Glomerular endothelial cell (primary cell): Measurements from ENCODE around the gene DCAF5. TPM values are rescaled to one million over a fixed set of nuclear protein-coding genes. Genes with fewer than 3 reads are reported as not detected.
"Not testable (repeated sequence)": the region's sequence is repeated elsewhere in the genome, so short reads cannot be mapped to it uniquely, and the experiment has no call there.

Source experiments
- DNase-seq: peaks from one replicate; pipeline ENCODE4 v3.0.0-alpha.2; 2011; ENCODE audit warnings: low read depth, low spot score; ENCODE audit errors: extremely low read depth
- total RNA-seq: library from RNA; depleted of rRNA; stranded (reverse); fragments of >200 nt; gene quantifications from 2 replicates; pipeline ENCODE4 v1.2.3, GENCODE V29; 2015

The DCAF5 gene
- total RNA-seq, 1 donor from 2014 or later, result 37.4 TPM

- no peak for DNase-seq
Measured at GRCh38 chr14:69097974-69098373, 54.9 kb downstream of the DCAF5 start.

GRCh38 chr14:69096781-69097475 lies 56.0 kb downstream of the DCAF5 start:
- DNase-seq, result no peak

- no peak for DNase-seq
Measured at GRCh38 chr14:69096246-69096645, 56.7 kb downstream of the DCAF5 start.

- no peak for DNase-seq
Measured at GRCh38 chr14:69094481-69094880, 58.4 kb downstream of the DCAF5 start.

GRCh38 chr14:69093631-69094421 lies 59.1 kb downstream of the DCAF5 start:
- DNase-seq, result no peak

- no peak for DNase-seq
Measured at GRCh38 chr14:69092840-69093422, 60.0 kb downstream of the DCAF5 start.

- no peak for DNase-seq
Measured at GRCh38 chr14:69091695-69092094, 61.2 kb downstream of the DCAF5 start.

GRCh38 chr14:69091006-69091405 lies 61.9 kb downstream of the DCAF5 start:
- DNase-seq, result no peak

- DNase-seq, result no peak
Measured at GRCh38 chr14:69090187-69090789, 62.6 kb downstream of the DCAF5 start.

- no peak for DNase-seq
Measured at GRCh38 chr14:69089046-69089445, 63.9 kb downstream of the DCAF5 start.

- DNase-seq, result no peak
Measured at GRCh38 chr14:69088586-69088985, 64.3 kb downstream of the DCAF5 start.

GRCh38 chr14:69087061-69087461 lies 65.9 kb downstream of the DCAF5 start:
- DNase-seq, result no peak

- DNase-seq, result no peak
Measured at GRCh38 chr14:69086537-69086936, 66.4 kb downstream of the DCAF5 start.

- DNase-seq, result no peak
Measured at GRCh38 chr14:69084023-69084422, 68.9 kb downstream of the DCAF5 start.

- no peak for DNase-seq
Measured at GRCh38 chr14:69083181-69083580, 69.7 kb downstream of the DCAF5 start.

- DNase-seq, result no peak
Measured at GRCh38 chr14:69081271-69081670, 71.6 kb downstream of the DCAF5 start.

GRCh38 chr14:69079747-69080146 lies 73.2 kb downstream of the DCAF5 start:
- no peak for DNase-seq

- DNase-seq, result peak; percentile 78
Measured at GRCh38 chr14:69079188-69079742, 73.7 kb downstream of the DCAF5 start.

- no peak for DNase-seq
Measured at GRCh38 chr14:69077841-69078240, 75.1 kb downstream of the DCAF5 start.

- DNase-seq, result not testable (repeated sequence)
Measured at GRCh38 chr14:69077185-69077584, 75.7 kb downstream of the DCAF5 start.

- no peak for DNase-seq
Measured at GRCh38 chr14:69076341-69076740, 76.6 kb downstream of the DCAF5 start.
